Measurements from ENCODE around the gene CLCA2.

The CLCA2 gene

GRCh38 chr1:86378813-86379212, 45.2 kb upstream of the CLCA2 start:
- Histone ChIP-seq H3K79me2 (ENCODE audit: insufficient read depth, low read length) (no peaks in the 10 kb centered on the region), H3K9me3 (ENCODE audit: insufficient read depth, low read depth, low read length) (peaks cover 15% of the 10 kb centered on the region; the same call in 1 of the 2 replicates), H2AFZ (ENCODE audit: low read length) (no peak overlapping the region), H3K36me3 (ENCODE audit: insufficient read depth, low read length) (peaks cover 8% of the 10 kb centered on the region; the same call in 1 of the 2 replicates), H3K27me3 (ENCODE audit: insufficient read depth, low read length, poor library complexity, severe bottlenecking) (no peaks in the 10 kb centered on the region), H4K20me1 (ENCODE audit: insufficient read depth, low read length, poor library complexity, severe bottlenecking) (no peaks in the 10 kb centered on the region), H3K4me2 (ENCODE audit: low read depth, low read length, poor library complexity, severe bottlenecking) (no peak overlapping the region), H3F3A (ENCODE audit: low read depth) (no peaks in the 10 kb centered on the region), H3K4me3 (ENCODE audit: low read length, poor library complexity, severe bottlenecking) (no peak overlapping the region), H3K9ac (ENCODE audit: low read depth, low read length, poor library complexity, severe bottlenecking) (no peak overlapping the region), H3K4me1 (ENCODE audit: insufficient read depth, low read length, poor library complexity, severe bottlenecking) (peaks cover 6% of the 10 kb centered on the region), H3K9me2 (replicated peaks; ENCODE audit: low read depth, low read length) (no peaks in the 10 kb centered on the region)
- TF ChIP-seq CTCF (conservative IDR thresholded peaks at IDR 0.05; ENCODE audit: low read length): no peak
- no peak for TF ChIP-seq EZH2phosphoT487 (IDR thresholded peaks at IDR 0.05; ENCODE audit: borderline replicate concordance)

GRCh38 chr1:86380257-86380861, 43.6 kb upstream of the CLCA2 start:
- no peak overlapping the region for H2AFZ ChIP-seq (ENCODE audit: low read length)
- TF ChIP-seq CTCF (conservative IDR thresholded peaks at IDR 0.05; ENCODE audit: low read length) (peak; percentile 82), EZH2phosphoT487 (IDR thresholded peaks at IDR 0.05; ENCODE audit: borderline replicate concordance) (no peak)
- H3K27me3 ChIP-seq (ENCODE audit: insufficient read depth, low read length, poor library complexity, severe bottlenecking): no peaks in the 10 kb centered on the region
- H3K9me2 ChIP-seq (replicated peaks; ENCODE audit: low read depth, low read length): no peaks in the 10 kb centered on the region
- H3K9ac ChIP-seq (ENCODE audit: low read depth, low read length, poor library complexity, severe bottlenecking): no peak overlapping the region
- no peaks in the 10 kb centered on the region for H3K79me2 ChIP-seq (ENCODE audit: insufficient read depth, low read length)
- H3K36me3 ChIP-seq (ENCODE audit: insufficient read depth, low read length): peaks cover 8% of the 10 kb centered on the region; the same call in 1 of the 2 replicates
- peak overlapping the region; percentile 29 for H3K4me2 ChIP-seq (ENCODE audit: low read depth, low read length, poor library complexity, severe bottlenecking)
- no peaks in the 10 kb centered on the region for H3F3A ChIP-seq (ENCODE audit: low read depth)
- no peaks in the 10 kb centered on the region for H4K20me1 ChIP-seq (ENCODE audit: insufficient read depth, low read length, poor library complexity, severe bottlenecking)
- H3K9me3 ChIP-seq (ENCODE audit: insufficient read depth, low read depth, low read length): peaks cover 15% of the 10 kb centered on the region; the same call in 1 of the 2 replicates
- peaks cover 6% of the 10 kb centered on the region for H3K4me1 ChIP-seq (ENCODE audit: insufficient read depth, low read length, poor library complexity, severe bottlenecking)
- no peak overlapping the region for H3K4me3 ChIP-seq (ENCODE audit: low read length, poor library complexity, severe bottlenecking)

- Histone ChIP-seq H3K4me3 (ENCODE audit: low read length, poor library complexity, severe bottlenecking) (no peak overlapping the region), H3K4me1 (ENCODE audit: insufficient read depth, low read length, poor library complexity, severe bottlenecking) (peaks cover 6% of the 10 kb centered on the region), H4K20me1 (ENCODE audit: insufficient read depth, low read length, poor library complexity, severe bottlenecking) (no peaks in the 10 kb centered on the region), H3F3A (ENCODE audit: low read depth) (no peaks in the 10 kb centered on the region), H2AFZ (ENCODE audit: low read length) (no peak overlapping the region), H3K9me2 (replicated peaks; ENCODE audit: low read depth, low read length) (no peaks in the 10 kb centered on the region), H3K27me3 (ENCODE audit: insufficient read depth, low read length, poor library complexity, severe bottlenecking) (no peaks in the 10 kb centered on the region), H3K4me2 (ENCODE audit: low read depth, low read length, poor library complexity, severe bottlenecking) (no peak overlapping the region), H3K79me2 (ENCODE audit: insufficient read depth, low read length) (no peaks in the 10 kb centered on the region), H3K9me3 (ENCODE audit: insufficient read depth, low read depth, low read length) (peaks cover 15% of the 10 kb centered on the region; the same call in 1 of the 2 replicates), H3K36me3 (ENCODE audit: insufficient read depth, low read length) (peaks cover 8% of the 10 kb centered on the region; the same call in 1 of the 2 replicates), H3K9ac (ENCODE audit: low read depth, low read length, poor library complexity, severe bottlenecking) (no peak overlapping the region)
- TF ChIP-seq CTCF (conservative IDR thresholded peaks at IDR 0.05; ENCODE audit: low read length) (no peak), EZH2phosphoT487 (IDR thresholded peaks at IDR 0.05; ENCODE audit: borderline replicate concordance) (no peak)
Observed at GRCh38 chr1:86381223-86381622, 42.7 kb upstream of the CLCA2 start.
